Natural killer cell treated with Interleukin-12 subunit alpha and Interleukin-12 subunit beta and Interleukin-15 and Interleukin-18, amount 100 ng/mL, for 72 hours (primary cell): ENCODE measurements around the gene URAD. TPM values are rescaled to one million over a fixed set of nuclear protein-coding genes. Genes with fewer than 3 reads are reported as not detected.
"Not testable (repeated sequence)": the region's sequence is repeated elsewhere in the genome, so short reads cannot be mapped to it uniquely, and the experiment has no call there.

Experiments used
- ATAC-seq, 2 donors: fragments of 150-1000 bp; cut with Tn5 transposase in 1 of 2; sonication (Bioruptor Pico), chemical (Tn5 transposase) in 1 of 2; 2 replicates each; pipeline ENCODE4 v1.10.0; 2021
- DNase-seq: peaks from one replicate; pipeline ENCODE4 v3.0.0; 2022; ENCODE audit warnings: low spot score
- H3K27ac Mint-ChIP-seq, 2 donors: 1 replicate in 1 of 2; 2 replicates in 1 of 2; pipeline ENCODE4 v1.8.0; 2022; ENCODE audit warnings: mixed read lengths in 2 of 2, mild to moderate bottlenecking in 1 of 2, moderate library complexity in 1 of 2
- H3K27me3 Mint-ChIP-seq, 2 donors: 1 replicate in 1 of 2; 2 replicates in 1 of 2; pipeline ENCODE4 v1.8.0; 2022; ENCODE audit warnings: mixed read lengths in 2 of 2
- H3K36me3 Mint-ChIP-seq: one replicate; pipeline ENCODE4 v1.8.0; 2022; ENCODE audit warnings: mixed read lengths
- H3K4me1 Mint-ChIP-seq, 2 donors: 1 replicate in 1 of 2; 2 replicates in 1 of 2; pipeline ENCODE4 v1.8.0; 2022; ENCODE audit warnings: low read depth in 2 of 2, mixed read lengths in 2 of 2, mild to moderate bottlenecking in 1 of 2
- H3K4me3 Mint-ChIP-seq: one replicate; pipeline ENCODE4 v1.8.0; 2022; ENCODE audit warnings: mixed read lengths
- H3K9me3 Mint-ChIP-seq: 2 replicates; pipeline ENCODE4 v1.8.0; 2022; ENCODE audit warnings: mixed read lengths
- total RNA-seq, 2 donors: library from RNA; stranded (reverse); gene quantifications; one replicate each; pipeline ENCODE4 v1.2.3, GENCODE V29; 2022

Gene URAD, protein sequence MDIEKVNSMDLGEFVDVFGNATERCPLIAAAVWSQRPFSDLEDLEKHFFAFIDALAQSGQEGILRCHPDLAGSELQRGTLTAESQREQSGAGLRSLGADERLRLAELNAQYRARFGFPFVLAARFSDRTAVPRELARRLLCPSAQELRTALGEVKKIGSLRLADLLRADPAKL
- not detected for total RNA-seq

DNA sequence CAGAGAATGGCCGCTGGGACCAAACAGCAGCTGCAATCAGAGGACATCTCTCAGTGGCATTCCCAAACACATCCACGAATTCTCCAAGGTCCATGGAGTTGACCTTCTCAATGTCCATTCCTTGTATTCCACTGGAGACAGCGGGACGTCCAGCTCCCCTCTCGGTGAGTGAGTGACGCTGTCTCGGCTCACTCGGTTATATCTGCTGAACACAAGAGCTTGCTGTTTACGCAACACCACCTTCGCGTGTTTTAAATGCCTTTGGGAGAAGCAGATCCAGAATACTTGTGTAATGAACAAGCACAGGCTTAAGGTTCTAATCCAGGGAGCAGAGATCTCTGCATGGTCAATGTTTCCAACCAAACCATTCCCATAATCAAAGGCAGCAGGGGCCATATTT, at the start of gene URAD:
Gene URAD (minus strand): TSS at position 174 of the 400 bp plus-strand sequence. CDS start 56 bp downstream, at position 118.
- peaks cover 6 to 21% of the 10 kb centered on the region in 2 donors for H3K27me3 Mint-ChIP-seq
- no peaks in the 10 kb centered on the region for H3K4me1 Mint-ChIP-seq
- ATAC-seq (no peak), DNase-seq (no peak)
- no peaks in the 10 kb centered on the region for H3K36me3 Mint-ChIP-seq
- no peak within 1 kb of the TSS for H3K27ac Mint-ChIP-seq
- no peaks in the 10 kb centered on the region for H3K9me3 Mint-ChIP-seq
- no peak within 1 kb of the TSS for H3K4me3 Mint-ChIP-seq

GRCh38 chr13:28037399-28037798, 48.9 kb upstream of the URAD start:
- Mint-ChIP-seq H3K4me3 (no peak overlapping the region), H3K27me3 (peaks cover 7 to 17% of the 10 kb centered on the region in 2 donors), H3K4me1 (no peaks in the 10 kb centered on the region), H3K36me3 (no peaks in the 10 kb centered on the region), H3K27ac (no peak overlapping the region), H3K9me3 (no peaks in the 10 kb centered on the region)
- DNase-seq (no peak), ATAC-seq (no peak)

- no peaks in the 10 kb centered on the region for H3K36me3 Mint-ChIP-seq
- H3K27me3 Mint-ChIP-seq = peaks cover 10 to 16% of the 10 kb centered on the region in 2 donors
- H3K4me1 Mint-ChIP-seq = peaks cover 4 to 6% of the 10 kb centered on the region in 2 donors
- H3K9me3 Mint-ChIP-seq = no peaks in the 10 kb centered on the region
- no peak for DNase-seq
- no peak overlapping the region for H3K27ac Mint-ChIP-seq
- no peak for ATAC-seq
- H3K4me3 Mint-ChIP-seq = no peak overlapping the region
These were observed 46.8 kb upstream of the URAD start for GRCh38 chr13:28035146-28035782.

DNA sequence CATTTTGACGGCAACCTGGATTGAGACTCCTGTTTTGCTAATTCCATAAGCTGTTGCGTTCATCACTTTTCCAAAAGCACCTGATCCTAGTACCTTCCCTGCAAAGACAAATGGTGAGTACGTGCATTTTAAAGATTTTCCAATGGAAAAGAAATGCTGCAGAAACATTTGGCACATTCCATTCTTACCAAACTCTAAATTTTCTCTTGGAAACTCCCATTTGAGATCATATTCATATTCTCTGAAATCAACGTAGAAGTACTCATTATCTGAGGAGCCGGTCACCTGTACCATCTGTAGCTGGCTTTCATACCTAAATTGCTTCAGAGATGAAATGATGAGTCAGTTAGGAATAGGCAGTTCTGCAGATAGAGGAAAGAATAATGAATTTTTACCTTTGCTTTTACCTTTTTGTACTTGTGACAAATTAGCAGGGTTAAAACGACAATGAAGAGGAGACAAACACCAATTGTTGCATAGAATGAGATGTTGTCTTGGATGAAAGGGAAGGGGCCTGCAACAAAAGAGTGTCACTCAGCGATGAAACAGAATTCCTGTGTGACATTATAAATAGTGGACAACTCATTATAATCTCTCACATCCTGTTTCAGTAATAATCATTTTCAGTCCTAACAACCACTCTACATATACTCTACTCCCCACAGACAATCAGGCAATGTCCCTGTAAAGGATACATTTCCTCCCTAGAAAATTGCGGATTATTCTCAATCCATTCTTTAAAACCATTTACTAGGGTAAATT, 45.6 kb upstream of the URAD start:
- H3K9me3 Mint-ChIP-seq = no peaks in the 10 kb centered on the region
- peaks cover 10 to 11% of the 10 kb centered on the region in 2 donors for H3K27me3 Mint-ChIP-seq
- no peaks in the 10 kb centered on the region for H3K36me3 Mint-ChIP-seq
- H3K4me1 Mint-ChIP-seq = peaks cover 4 to 6% of the 10 kb centered on the region in 2 donors
- H3K27ac Mint-ChIP-seq = no peak overlapping the region
- H3K4me3 Mint-ChIP-seq = no peak overlapping the region
- no peak for ATAC-seq
- DNase-seq = no peak

DNA sequence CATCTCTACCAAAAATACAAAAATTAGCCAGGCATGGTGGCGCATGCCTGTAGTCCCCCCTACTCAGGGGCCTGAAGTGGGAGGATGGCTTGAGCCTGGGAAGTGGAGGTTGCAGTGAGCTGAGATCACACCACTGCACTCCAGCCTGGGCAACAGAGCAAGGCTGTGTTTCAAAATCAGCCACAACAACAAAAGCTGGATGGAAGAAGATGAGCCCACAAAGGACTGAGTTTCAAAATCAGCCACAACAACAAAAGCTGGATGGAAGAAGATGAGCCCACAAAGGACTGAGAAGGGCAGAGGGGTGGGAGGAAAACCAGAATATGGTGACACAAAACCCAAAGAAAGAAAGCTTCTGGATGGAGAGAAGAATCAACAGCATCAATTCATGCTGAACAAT, 43.9 kb upstream of the URAD start:
- H3K4me3 Mint-ChIP-seq, DNase-seq, H3K27ac Mint-ChIP-seq, H3K4me1 Mint-ChIP-seq, H3K9me3 Mint-ChIP-seq, H3K36me3 Mint-ChIP-seq, ATAC-seq: not testable (repeated sequence)
- H3K27me3 Mint-ChIP-seq = peaks cover 13 to 17% of the 10 kb centered on the region in 2 donors

- Mint-ChIP-seq H3K27ac (no peak overlapping the region), H3K27me3 (peaks cover 13 to 17% of the 10 kb centered on the region in 2 donors), H3K4me1 (peaks cover 4 to 6% of the 10 kb centered on the region in 2 donors), H3K4me3 (no peak overlapping the region), H3K9me3 (no peaks in the 10 kb centered on the region), H3K36me3 (no peaks in the 10 kb centered on the region)
- no peak for DNase-seq
- ATAC-seq = peak in 1 of 2 donors; percentile 4
These were observed 43.4 kb upstream of the URAD start for GRCh38 chr13:28031896-28032288.

GRCh38 chr13:28031220-28031895, 42.9 kb upstream of the URAD start:
- Mint-ChIP-seq H3K4me3 (no peak overlapping the region), H3K36me3 (no peaks in the 10 kb centered on the region), H3K27ac (no peak overlapping the region), H3K9me3 (no peaks in the 10 kb centered on the region), H3K27me3 (peaks cover 13 to 17% of the 10 kb centered on the region in 2 donors), H3K4me1 (peaks cover 4 to 6% of the 10 kb centered on the region in 2 donors)
- peak; percentile 38 to 61 for ATAC-seq
- DNase-seq = no peak

- Mint-ChIP-seq H3K9me3 (no peaks in the 10 kb centered on the region), H3K4me3 (no peak overlapping the region), H3K27ac (no peak overlapping the region), H3K27me3 (peaks cover 11 to 17% of the 10 kb centered on the region in 2 donors), H3K4me1 (peaks cover 4 to 6% of the 10 kb centered on the region in 2 donors), H3K36me3 (no peaks in the 10 kb centered on the region)
- no peak for DNase-seq
- ATAC-seq = no peak
These were observed 39.3 kb upstream of the URAD start for GRCh38 chr13:28027607-28028364.

DNA sequence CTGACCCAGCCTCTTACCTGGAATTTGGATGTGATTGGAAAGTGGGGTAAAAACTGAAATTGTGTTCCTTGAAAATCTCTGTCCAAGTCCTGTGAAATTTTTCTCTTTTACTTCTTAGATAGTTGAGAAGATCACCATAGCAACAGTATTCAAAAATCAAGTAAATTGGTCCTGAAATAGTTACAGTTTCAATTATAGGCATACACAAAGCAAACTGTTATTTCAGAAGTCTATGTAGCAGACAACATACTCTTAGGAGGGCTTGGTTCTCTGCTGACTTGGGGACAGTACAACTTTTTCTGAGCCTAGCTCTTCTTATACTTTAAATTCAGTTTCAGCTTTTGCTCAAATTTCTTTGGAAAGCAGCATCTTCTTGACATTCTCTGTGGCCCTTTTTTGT, 38.6 kb upstream of the URAD start:
- no peak for DNase-seq
- Mint-ChIP-seq H3K36me3 (no peaks in the 10 kb centered on the region), H3K27ac (no peak overlapping the region), H3K27me3 (peaks cover 12 to 17% of the 10 kb centered on the region in 2 donors), H3K4me1 (peaks cover 4 to 6% of the 10 kb centered on the region in 2 donors), H3K9me3 (no peaks in the 10 kb centered on the region), H3K4me3 (no peak overlapping the region)
- ATAC-seq = no peak

DNA sequence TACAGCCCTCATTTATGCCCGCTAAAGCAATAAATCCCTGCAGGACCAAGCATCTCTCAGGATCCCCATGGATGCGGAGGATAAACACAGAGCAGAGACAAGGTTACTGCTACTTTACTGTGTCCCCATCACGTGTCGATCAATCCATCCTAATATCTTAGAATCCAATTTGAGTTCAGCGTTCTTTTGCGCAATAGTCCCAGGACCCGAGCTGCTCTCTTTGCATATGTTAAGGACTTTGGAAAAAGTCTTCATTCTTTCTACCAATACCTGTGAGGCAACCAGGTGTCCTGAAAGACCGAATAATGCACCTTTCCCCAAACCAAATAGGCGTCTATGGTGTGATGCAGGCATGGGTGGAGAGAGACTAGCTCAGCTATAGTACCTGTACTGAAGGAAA, 38.0 kb upstream of the URAD start:
- peaks cover 8 to 13% of the 10 kb centered on the region in 2 donors for H3K27me3 Mint-ChIP-seq
- no peak overlapping the region for H3K27ac Mint-ChIP-seq
- H3K4me3 Mint-ChIP-seq = no peak overlapping the region
- ATAC-seq (no peak), DNase-seq (no peak)
- no peaks in the 10 kb centered on the region for H3K36me3 Mint-ChIP-seq
- H3K4me1 Mint-ChIP-seq = peaks cover 2 to 5% of the 10 kb centered on the region in 2 donors
- H3K9me3 Mint-ChIP-seq = no peaks in the 10 kb centered on the region

DNA sequence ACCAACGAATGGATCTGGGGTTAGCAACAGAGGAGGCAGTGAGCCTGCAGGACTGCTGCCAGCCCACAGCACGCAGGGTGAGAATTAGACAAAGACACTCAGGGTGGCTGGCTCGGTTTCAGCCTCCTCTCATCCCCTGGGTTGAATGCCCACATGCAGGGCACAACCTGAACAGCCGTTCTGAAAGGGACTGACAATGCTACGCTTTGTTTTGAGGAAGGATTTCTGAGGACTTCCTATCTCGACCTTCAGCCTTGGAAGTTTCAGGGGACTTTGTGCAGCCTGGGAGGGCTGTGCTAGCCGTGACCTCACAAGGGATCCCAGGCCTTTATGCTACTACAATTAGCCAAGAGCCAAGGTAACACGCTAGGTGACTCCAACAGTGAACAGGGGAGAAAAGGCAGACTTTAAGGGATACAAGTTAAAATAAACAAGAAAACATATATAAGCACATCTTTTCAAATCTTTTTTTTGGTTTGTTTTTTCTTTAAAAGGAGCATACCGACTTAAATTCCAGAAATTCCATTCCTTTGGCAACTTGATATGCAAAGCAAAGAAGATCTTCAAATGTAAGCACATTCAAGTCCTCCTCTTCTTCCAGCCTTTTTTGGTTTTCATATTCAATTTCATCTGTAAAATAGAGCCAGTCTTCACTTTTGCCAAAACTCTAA, 34.5 kb upstream of the URAD start:
- Mint-ChIP-seq H3K4me3 (no peak overlapping the region), H3K4me1 (no peaks in the 10 kb centered on the region), H3K27ac (no peak overlapping the region), H3K36me3 (no peaks in the 10 kb centered on the region), H3K9me3 (no peaks in the 10 kb centered on the region), H3K27me3 (peaks cover 5 to 11% of the 10 kb centered on the region in 2 donors)
- no peak for DNase-seq
- ATAC-seq = no peak

DNA sequence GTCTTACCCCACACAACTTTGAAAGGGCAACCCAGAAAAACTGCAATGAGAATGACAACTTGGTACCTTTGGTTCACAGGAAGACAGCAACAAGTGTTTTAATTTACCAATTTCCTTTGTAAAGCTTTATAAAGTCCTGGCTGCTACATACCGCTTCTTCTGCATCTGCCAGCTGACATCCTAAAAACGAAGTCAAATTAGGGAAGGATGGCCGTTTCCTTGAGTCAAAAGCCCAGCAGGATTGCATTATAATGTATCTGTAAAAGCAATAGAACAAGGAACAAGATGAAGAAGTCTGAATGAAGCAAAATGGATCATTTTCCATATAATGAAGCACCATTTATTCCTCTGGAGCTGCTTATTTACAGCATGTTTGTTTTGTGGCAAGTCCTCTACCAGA, 25.8 kb upstream of the URAD start:
- DNase-seq = no peak
- no peak overlapping the region for H3K27ac Mint-ChIP-seq
- no peak overlapping the region for H3K4me3 Mint-ChIP-seq
- H3K27me3 Mint-ChIP-seq = peaks cover 4 to 23% of the 10 kb centered on the region in 2 donors
- no peaks in the 10 kb centered on the region for H3K4me1 Mint-ChIP-seq
- no peaks in the 10 kb centered on the region for H3K36me3 Mint-ChIP-seq
- no peaks in the 10 kb centered on the region for H3K9me3 Mint-ChIP-seq
- ATAC-seq = no peak

DNA sequence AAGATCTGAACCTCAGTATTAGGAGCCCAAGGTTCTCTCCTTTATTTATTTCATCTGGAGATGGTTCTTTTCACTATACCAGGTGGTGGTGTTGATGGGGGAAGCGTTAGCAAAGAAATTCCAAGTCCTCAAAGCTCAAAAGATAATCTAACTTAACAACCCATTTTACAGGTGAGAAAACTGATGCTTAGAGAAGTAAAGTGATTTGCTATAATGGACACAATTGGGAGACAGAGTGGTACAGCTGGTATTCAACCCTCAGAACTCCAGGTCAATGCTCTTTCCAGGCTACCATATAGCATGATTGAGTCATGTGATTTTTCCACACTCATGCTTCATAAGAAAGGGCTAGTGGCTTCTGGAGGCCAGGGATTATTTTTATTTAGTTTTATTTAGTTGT, 25.0 kb upstream of the URAD start:
- no peaks in the 10 kb centered on the region for H3K9me3 Mint-ChIP-seq
- peaks cover 8 to 29% of the 10 kb centered on the region in 2 donors for H3K27me3 Mint-ChIP-seq
- H3K4me1 Mint-ChIP-seq = no peaks in the 10 kb centered on the region
- H3K4me3 Mint-ChIP-seq = no peak overlapping the region
- ATAC-seq = no peak
- no peaks in the 10 kb centered on the region for H3K36me3 Mint-ChIP-seq
- DNase-seq = no peak
- H3K27ac Mint-ChIP-seq = no peak overlapping the region
